CD14-positive monocyte (primary cell): ENCODE data around the gene C1orf50. TPM values are rescaled to one million over a fixed set of nuclear protein-coding genes. Genes with fewer than 3 reads are reported as not detected.

ENCODE experiments used
- DNase-seq, 3 donors: peaks; one replicate each; pipeline ENCODE4 v3.0.0-alpha.2; 2011 to 2022
- H2AFZ ChIP-seq: 2 replicates; pipeline ENCODE4 v1.6.0; 2012; ENCODE audit warnings: mild to moderate bottlenecking, low read depth, low read length, inconsistent platforms; ENCODE audit not compliant: insufficient read depth, poor library complexity, severe bottlenecking
- H3K27ac ChIP-seq, 2 donors: 1 replicate in 1 of 2; 2 replicates in 1 of 2; pipeline ENCODE4 v1.5.1; 2012 to 2013; ENCODE audit warnings: low read length in 2 of 2, control low read depth in 1 of 2, inconsistent platforms in 1 of 2, low read depth in 1 of 2, mild to moderate bottlenecking in 1 of 2
- H3K27me3 ChIP-seq, 2 donors: one replicate each; pipeline versions ENCODE4 v1.6.0 to v1.6.1; 2011 to 2013; ENCODE audit warnings: low read length in 2 of 2; ENCODE audit not compliant: control insufficient read depth in 2 of 2, insufficient read depth in 2 of 2
- H3K36me3 ChIP-seq, 2 donors: replicated peaks in 1 of 2; 1 replicate in 1 of 2; 2 replicates in 1 of 2; pipeline versions ENCODE4 v1.5.1 to v1.6.1; 2012 to 2013; ENCODE audit warnings: low read length in 2 of 2, control low read depth in 1 of 2, inconsistent platforms in 1 of 2, mild to moderate bottlenecking in 1 of 2; ENCODE audit not compliant: insufficient read depth in 2 of 2, control insufficient read depth in 1 of 2
- H3K4me1 ChIP-seq, 2 donors: 1 replicate in 1 of 2; 2 replicates in 1 of 2; pipeline versions ENCODE4 v1.5.1 to v1.6.1; 2012 to 2013; ENCODE audit warnings: low read length in 2 of 2, control low read depth in 1 of 2, inconsistent platforms in 1 of 2, mild to moderate bottlenecking in 1 of 2, moderate library complexity in 1 of 2; ENCODE audit not compliant: insufficient read depth in 2 of 2, control insufficient read depth in 1 of 2
- H3K4me2 ChIP-seq: replicated peaks from 2 replicates; pipeline ENCODE3; 2012; ENCODE audit warnings: low read length, moderate library complexity, mild to moderate bottlenecking; ENCODE audit not compliant: poor library complexity, severe bottlenecking; ENCODE audit errors: extremely low read depth
- H3K4me3 ChIP-seq, 3 experiments: fragments of 200-600 bp in 1 of 3; sonication (generic) in 1 of 3; replicated peaks in 1 of 3; 1 replicate in 2 of 3; 2 replicates in 1 of 3; pipeline ENCODE4 v1.5.1; 2011 to 2013; ENCODE audit warnings: low read length in 3 of 3, mild to moderate bottlenecking in 3 of 3, control low read depth in 2 of 3, low read depth in 2 of 3, inconsistent platforms in 1 of 3, moderate library complexity in 1 of 3
- H3K79me2 ChIP-seq: 2 replicates; pipeline ENCODE4 v1.6.0; 2012; ENCODE audit warnings: mild to moderate bottlenecking, control low read depth, inconsistent platforms, low read length, moderate library complexity; ENCODE audit not compliant: insufficient read depth
- H3K9ac ChIP-seq: 2 replicates; pipeline ENCODE4 v1.6.0; 2017; ENCODE audit warnings: low read length, mild to moderate bottlenecking; ENCODE audit not compliant: insufficient read depth, poor library complexity, severe bottlenecking
- H3K9me3 ChIP-seq, 2 donors: replicated peaks in 1 of 2; 1 replicate in 1 of 2; 2 replicates in 1 of 2; pipeline versions ENCODE4 v1.5.1 to v1.6.1; 2012 to 2013; ENCODE audit warnings: low read length in 2 of 2, control low read depth in 1 of 2; ENCODE audit not compliant: control insufficient read depth in 1 of 2, insufficient read depth in 1 of 2
- H4K20me1 ChIP-seq: 2 replicates; pipeline ENCODE4 v1.6.0; 2012; ENCODE audit warnings: mild to moderate bottlenecking, low read length, control low read depth, moderate library complexity; ENCODE audit not compliant: insufficient read depth
- H3K27ac Mint-ChIP-seq, 7 donors: one replicate each; pipeline ENCODE4 v1.8.0; 2020; ENCODE audit warnings: mild to moderate bottlenecking in 7 of 7, mixed read lengths in 7 of 7, moderate library complexity in 6 of 7, inconsistent platforms in 2 of 7
- H3K27me3 Mint-ChIP-seq, 3 donors: one replicate each; pipeline ENCODE4 v1.8.0; 2021 to 2022; ENCODE audit warnings: low read depth in 3 of 3, mild to moderate bottlenecking in 3 of 3, mixed read lengths in 3 of 3, moderate library complexity in 3 of 3, inconsistent platforms in 1 of 3
- H3K36me3 Mint-ChIP-seq, 2 donors: one replicate each; pipeline ENCODE4 v1.8.0; 2020; ENCODE audit warnings: mixed read lengths in 2 of 2, inconsistent platforms in 1 of 2, mild to moderate bottlenecking in 1 of 2
- H3K4me1 Mint-ChIP-seq: one replicate; pipeline ENCODE4 v1.8.0; 2020; ENCODE audit warnings: mild to moderate bottlenecking, mixed read lengths
- H3K4me3 Mint-ChIP-seq, 2 donors: one replicate each; pipeline ENCODE4 v1.8.0; 2020; ENCODE audit warnings: mild to moderate bottlenecking in 2 of 2, mixed read lengths in 2 of 2, moderate library complexity in 1 of 2
- H3K9me3 Mint-ChIP-seq, 7 donors: one replicate each; pipeline ENCODE4 v1.8.0; 2020 to 2022; ENCODE audit warnings: mixed read lengths in 7 of 7, mild to moderate bottlenecking in 6 of 7, moderate library complexity in 6 of 7, inconsistent platforms in 2 of 7
- CTCF ChIP-seq: fragments of 200-600 bp; IDR thresholded peaks from one replicate; pipeline ENCODE4 v1.8.0; 2022; ENCODE audit warnings: antibody characterized with exemption, mild to moderate bottlenecking
- WGBS: methylation state at CpG from one replicate; pipeline ENCODE4 v1.1.5; 2013; ENCODE audit warnings: missing lambda C conversion rate; ENCODE audit not compliant: insufficient coverage; 5-methylcytosine and 5-hydroxymethylcytosine counted together
- intact Hi-C, 2 donors: fragments of 100-400 bp; cut with micrococcal nuclease; formaldehyde crosslinking; loops; one replicate each; pipeline versions ENCODE4 v1.15.0 to v1.15.1; 2023
- polyA plus RNA-seq, 3 donors: library from polyadenylated mRNA; depleted of rRNA in 1 of 3; unstranded in 2 of 3; stranded (reverse) in 1 of 3; fragments of 300-500 nt in 2 of 3; fragments of >200 nt in 1 of 3; fragmentation: Illumina TruSeq in 2 of 3; gene quantifications; 1 replicate in 2 of 3; 2 replicates in 1 of 3; pipeline ENCODE4 v1.2.3, GENCODE V29; 2012 to 2021

C1orf50 gene
- polyA plus RNA-seq, 3 donors = 3.7 to 9.2 (median 4.3) TPM

DNA sequence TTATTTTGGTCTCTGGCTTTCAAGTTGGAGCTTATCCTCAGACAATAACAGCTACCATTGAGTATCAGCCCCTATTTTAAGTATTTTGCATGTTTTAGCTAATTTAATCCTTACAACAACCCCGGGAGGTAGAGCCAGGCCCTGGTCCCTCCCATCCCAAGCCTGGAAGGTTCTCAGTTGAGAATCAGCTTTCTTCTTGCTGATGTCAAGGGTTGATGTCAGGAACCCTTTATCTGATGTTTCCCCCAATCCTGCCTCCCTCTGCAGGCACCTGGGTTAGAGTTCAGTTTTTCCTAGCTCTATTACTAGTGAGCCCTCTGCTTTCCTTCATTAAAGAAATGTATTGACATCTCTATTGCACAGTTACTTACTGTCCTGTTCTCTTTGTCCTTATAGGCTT is 53.8 kb downstream of the C1orf50 start:
- H3K9ac ChIP-seq = no peak overlapping the region

DNA sequence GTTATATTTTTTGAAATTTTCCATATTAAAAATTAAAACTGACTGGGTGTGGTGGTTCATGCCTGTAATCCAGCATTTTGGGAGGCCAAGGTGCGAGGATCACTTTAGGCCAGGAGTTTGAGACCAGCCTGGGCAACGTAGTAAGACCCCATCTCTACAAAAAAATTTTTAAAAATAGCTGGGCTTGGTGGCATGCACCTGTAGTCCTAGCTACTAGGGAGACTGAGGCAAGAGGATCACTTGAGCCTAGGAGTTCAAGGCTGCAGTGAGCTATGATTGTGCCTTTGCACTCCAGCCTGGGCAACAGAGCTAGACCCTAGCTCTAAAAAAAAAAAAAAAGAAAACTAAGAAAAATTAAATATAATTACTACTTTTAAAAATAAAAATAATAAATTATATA is 54.6 kb downstream of the C1orf50 start:
- no CpG with 5 or more reads among the region's 2 CpGs for WGBS
- Histone ChIP-seq H3K36me3 (peaks cover 0 to 12% of the 10 kb centered on the region in 2 donors), H3K27me3 (no peaks in the 10 kb centered on the region), H3K4me3 (no peak overlapping the region), H3K27ac (no peak overlapping the region), H3K9me3 (no peaks in the 10 kb centered on the region), H4K20me1 (peaks cover 34% of the 10 kb centered on the region), H3K9ac (no peak overlapping the region), H3K4me1 (peaks cover 12 to 25% of the 10 kb centered on the region in 2 donors), H2AFZ (no peak overlapping the region), H3K4me2 (no peak overlapping the region), H3K79me2 (peaks cover 39% of the 10 kb centered on the region)
- intact Hi-C loops = no loop called here
- no peaks in the 10 kb centered on the region for H3K9me3 Mint-ChIP-seq
- no peak overlapping the region for H3K27ac Mint-ChIP-seq
- no peaks in the 10 kb centered on the region for H3K27me3 Mint-ChIP-seq
- H3K4me1 Mint-ChIP-seq = peaks cover 38% of the 10 kb centered on the region
- peaks cover 25 to 35% of the 10 kb centered on the region in 2 donors for H3K36me3 Mint-ChIP-seq
- no peak for DNase-seq
- no peak for TF ChIP-seq CTCF
- no peak overlapping the region for H3K4me3 Mint-ChIP-seq

More for the DNA sequence above, 53.8 kb downstream of the C1orf50 start:
- peaks cover 0 to 2% (median 0%) of the 10 kb centered on the region in 3 donors for H3K27me3 Mint-ChIP-seq
- Histone ChIP-seq H3K4me1 (peaks cover 21 to 34% of the 10 kb centered on the region in 2 donors), H3K79me2 (peaks cover 46% of the 10 kb centered on the region), H3K4me2 (no peak overlapping the region), H3K4me3 (no peak overlapping the region), H2AFZ (no peak overlapping the region), H3K27me3 (no peaks in the 10 kb centered on the region), H4K20me1 (peaks cover 41% of the 10 kb centered on the region), H3K9me3 (no peaks in the 10 kb centered on the region), H3K36me3 (peaks cover 0 to 6% of the 10 kb centered on the region in 2 donors), H3K27ac (no peak overlapping the region)
- peaks cover 21 to 32% of the 10 kb centered on the region in 2 donors for H3K36me3 Mint-ChIP-seq
- no peak overlapping the region for H3K4me3 Mint-ChIP-seq
- peak overlapping the region in 3 of 7 donors; percentile 14 to 33 (median 24) for H3K27ac Mint-ChIP-seq
- H3K9me3 Mint-ChIP-seq = no peaks in the 10 kb centered on the region
- WGBS = no CpG with 5 or more reads among the region's 1 CpG
- H3K4me1 Mint-ChIP-seq = peaks cover 47% of the 10 kb centered on the region
- TF ChIP-seq CTCF = no peak
- intact Hi-C loops = no loop called here
- no peak for DNase-seq
